Forelimb muscle (tissue), 1 donor: ENCODE measurements around the gene POC1B. TPM values are rescaled to one million over a fixed set of nuclear protein-coding genes. Genes with fewer than 3 reads are reported as not detected.
A peak's percentile ranks its signal among the peaks of the same experiment; 100 is the strongest.

ENCODE experiments used
- DNase-seq: peaks from one replicate; pipeline ENCODE4 v3.0.0-alpha.2; 2013; ENCODE audit warnings: low read depth
- polyA plus RNA-seq: library from polyadenylated mRNA; unstranded; fragments of 120-200 nt; gene quantifications from one replicate; pipeline ENCODE4 v1.2.1, GENCODE V29; 2013; ENCODE audit not compliant: insufficient read length

POC1B gene
- polyA plus RNA-seq, 1 donor = 8.5 TPM

DNA sequence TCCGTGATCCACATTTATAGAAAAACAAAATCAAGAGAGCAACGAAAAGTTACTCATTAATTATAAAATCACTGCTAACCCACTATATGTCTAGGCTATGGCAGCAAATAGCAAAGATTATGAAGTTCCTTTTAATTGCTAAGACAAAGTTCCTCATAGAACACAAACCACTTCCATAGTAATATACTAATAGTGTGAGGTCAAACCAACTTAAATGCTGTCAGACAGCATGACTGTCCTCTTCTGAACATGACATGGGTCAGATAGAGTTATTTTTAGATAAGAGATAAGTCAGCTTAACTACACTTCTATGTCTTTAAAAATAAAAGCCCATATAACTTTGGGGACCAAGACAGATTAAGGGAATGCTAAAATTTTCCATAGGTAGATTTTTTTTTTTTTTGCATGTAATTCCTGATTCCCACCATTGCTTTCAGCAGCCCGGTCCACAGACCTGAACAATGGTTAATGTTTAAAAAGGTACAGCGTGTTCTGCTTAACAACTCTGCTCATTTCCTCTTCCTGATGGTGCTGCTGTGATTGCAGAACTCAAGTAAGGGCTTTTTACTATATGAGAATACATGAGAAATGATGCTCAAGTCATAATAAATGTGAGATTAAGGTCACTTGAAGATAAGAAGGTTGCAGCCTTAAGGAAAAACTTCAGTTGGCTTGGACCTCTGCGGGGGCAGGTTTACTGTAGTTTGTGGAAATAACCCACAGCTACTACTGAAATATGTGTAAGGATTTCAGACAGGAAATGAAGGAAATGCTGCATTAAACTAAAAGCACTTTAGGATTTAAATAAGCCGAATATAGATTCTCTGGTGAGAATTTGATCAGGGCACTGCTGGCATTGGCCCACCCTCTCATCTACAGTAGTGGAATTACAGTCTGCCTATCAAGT is 135.8 kb downstream of the POC1B start:
- no peak for DNase-seq

DNA sequence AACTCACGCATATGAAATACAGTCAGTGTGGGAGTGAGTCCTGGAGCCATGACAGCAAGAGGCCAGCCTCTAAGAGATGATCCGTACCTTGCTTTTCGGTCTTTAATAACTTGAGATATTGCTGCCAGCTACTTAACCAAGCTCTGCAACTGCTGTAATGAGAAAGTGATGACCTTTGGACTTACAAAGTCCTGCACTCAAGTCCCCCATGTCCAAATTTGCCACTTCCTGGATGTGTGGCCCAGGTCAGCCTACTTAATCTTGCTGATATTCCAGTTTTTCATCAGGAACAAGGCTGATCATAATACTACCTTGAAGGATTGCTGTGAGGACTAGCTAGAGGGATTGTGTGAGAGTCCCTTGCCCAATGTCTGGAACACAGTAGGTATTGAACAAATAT is 139.7 kb downstream of the POC1B start:
- DNase-seq = no peak

DNA sequence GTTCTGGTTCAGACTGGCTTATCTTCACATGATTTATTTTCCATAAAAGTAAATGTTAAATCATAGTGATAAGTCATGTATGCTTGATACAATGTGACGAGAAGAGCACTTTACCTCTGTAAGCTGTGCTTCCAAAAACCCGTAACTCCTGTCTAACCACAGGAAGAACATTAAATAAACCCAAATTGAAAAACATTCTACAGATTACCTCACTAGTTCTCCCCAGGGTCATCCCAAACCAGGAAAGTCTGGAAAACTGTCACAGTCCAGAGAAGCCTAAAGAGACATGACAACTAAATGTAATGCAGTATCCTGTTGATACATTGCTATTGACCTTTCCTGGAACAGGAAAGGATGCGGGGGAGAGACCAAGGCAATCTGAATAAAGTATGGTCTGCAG is 141.0 kb downstream of the POC1B start:
- no peak for DNase-seq

DNA sequence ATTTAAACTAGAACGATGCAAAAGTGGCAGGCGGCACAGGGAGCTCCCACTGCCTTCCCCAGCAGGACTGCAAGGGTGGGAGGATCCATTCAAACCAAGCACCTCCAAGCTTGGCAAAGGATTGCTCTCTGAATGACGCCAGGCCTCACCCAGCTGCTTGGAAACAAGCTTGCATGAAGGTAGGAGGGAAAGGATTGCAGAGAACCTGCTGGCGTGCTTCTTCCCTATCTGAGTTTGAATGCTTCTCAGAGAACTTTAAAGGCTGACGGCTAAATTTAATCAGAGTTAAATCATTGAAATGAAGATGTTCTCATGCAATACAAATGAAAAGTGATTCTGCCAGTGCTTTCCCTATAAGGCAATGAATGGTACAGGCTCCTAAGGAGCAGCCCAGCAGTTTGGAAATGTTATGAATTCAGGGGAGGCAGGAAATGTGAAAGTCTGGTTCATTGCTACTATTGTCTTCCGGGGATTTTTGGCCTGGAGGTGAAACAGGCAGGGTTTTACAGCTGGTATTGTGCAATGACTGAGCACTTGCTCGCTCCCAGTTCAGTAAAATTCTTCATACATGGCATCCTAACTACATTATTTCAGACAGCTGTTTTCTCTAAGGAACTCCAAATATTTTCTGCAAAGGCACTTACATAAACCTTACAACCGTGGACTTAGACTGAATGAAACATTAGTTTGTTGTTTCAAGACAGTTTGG is 141.6 kb downstream of the POC1B start:
- peak; percentile 58 for DNase-seq

DNA sequence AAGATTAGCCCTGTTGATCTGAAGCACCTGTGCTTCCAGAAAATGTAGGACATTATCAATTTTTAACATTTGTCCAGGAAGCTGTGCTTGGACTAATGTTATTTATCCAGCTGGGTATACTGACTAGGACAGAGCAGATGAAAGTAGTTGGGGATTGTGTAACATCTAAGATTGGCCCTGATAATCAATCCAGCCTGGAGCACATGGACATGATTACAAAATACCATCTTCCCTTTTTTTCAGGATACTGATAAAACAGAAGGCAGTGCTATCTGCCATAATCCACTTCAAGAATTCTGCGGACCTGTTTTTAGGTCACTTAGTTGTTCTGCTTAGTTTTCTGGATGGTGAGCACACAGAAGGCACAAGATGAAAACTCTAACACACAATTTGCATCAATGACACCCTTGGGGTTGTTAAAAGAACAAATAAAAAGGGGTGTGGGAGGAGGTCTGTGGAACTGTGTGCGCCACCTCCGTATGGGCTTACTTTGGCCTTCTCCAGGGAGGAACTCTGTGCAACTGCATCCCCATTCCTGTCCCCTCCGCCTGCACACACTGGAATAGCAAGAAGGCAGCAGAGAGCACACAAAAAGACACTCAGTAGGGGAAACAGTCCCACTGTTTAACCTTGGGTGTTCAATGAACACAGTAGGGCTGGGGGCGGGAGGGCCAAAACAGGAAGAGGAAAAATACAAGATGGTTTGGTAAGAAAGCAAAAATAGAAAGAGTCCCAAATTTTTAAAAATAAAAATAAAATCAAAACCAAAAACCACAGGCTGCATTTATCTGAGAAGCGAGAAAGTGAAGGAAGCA is 142.4 kb downstream of the POC1B start:
- DNase-seq = no peak

DNA sequence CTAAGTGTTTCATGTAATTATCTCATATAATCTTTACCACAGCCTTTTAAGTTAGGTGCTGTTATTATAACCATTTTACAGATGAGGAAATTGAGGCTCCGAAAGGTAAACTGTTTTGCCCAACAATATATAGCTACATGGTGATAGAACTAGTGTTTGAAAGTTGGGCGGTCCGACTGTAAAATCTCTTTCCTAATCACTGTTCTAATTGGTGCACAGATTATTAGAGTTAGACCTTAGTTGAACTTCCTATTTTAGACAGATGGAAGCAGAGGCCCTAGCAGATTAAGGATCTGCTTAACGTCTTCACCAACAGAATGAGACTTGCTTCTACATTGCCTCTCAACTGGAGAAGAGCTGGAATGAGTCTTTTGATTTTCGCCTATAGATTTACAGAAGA is 143.5 kb downstream of the POC1B start:
- no peak for DNase-seq

DNA sequence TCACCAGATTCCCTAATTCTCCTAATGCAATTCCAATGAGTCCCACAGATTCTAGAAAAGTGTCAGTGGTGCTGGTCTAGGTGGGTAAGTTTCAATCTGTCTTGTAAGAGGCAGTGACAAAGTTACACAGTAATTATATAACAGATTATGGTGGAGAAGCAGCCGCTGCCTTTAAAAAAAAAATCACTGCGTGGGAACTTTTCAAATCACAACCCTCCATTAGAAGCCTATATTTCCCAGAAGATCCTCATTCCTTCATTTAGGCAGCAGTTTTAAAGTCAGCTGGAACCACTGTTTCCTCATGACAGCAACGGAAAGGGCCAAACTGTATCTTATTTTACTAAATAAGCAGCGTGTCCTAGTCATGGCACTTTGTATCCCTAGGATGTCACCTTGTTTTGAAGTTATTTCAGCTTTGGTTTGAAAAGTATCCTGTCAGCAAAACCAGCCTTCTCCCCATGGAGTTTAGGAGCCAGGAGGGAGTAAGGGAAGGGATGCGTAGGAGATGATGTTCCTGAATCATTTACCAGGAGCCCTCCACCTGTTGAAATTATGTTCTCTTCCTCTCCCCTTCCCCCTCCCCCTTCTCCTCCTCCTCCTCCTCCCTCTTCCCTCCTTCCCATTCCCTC is 145.9 kb downstream of the POC1B start:
- DNase-seq = no peak

DNA sequence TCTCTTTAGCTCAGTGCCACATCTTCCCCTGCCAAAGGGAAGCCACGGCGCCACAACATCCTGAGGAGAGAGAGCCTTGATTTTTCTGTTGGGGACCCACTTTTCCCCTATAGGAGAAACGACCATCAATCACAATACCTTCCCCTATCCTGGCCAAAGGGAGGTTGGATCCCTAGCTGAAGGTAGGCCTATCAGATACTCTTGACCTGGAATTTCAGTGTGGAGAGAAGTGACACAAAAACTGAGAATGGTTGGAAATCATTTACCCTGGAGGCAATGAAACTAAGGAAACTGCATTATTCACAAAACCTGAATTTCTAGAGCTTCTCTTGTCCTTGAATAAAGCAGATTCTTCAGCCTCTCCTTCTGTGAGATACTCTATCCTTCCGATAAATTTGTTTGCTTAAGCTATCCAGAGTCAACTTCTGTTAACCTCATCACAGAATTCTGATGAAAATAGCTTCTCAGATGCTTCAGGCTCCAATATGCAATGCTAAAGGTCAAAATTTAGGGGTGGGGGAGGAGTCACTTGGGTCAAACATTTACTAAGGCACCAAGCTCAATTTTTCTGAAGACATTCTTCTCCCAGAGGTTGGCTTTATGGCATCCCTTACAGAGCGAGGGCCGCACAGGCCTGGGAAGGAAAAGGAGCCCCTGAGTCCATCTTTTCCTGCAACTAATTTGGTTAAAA is 146.6 kb downstream of the POC1B start:
- DNase-seq = no peak

DNA sequence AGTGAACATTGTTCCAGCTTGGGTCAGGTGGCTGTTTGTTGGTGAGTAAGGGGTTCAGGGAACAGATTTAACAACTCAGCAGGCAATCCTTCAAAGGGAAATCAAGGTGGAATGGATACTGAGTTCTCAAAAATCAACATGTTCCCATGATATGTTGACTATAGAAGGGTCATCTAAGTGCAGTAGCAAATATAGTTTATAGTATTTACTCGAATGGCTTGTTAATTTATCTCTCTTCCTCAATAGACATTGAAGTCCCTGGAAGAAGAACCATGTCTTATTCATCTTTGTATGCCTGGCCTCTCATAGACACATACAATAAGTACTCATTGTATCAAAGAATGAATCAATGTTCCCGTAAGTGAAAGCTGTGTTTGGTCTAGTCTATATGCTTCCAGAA is 149.0 kb downstream of the POC1B start:
- no peak for DNase-seq

DNA sequence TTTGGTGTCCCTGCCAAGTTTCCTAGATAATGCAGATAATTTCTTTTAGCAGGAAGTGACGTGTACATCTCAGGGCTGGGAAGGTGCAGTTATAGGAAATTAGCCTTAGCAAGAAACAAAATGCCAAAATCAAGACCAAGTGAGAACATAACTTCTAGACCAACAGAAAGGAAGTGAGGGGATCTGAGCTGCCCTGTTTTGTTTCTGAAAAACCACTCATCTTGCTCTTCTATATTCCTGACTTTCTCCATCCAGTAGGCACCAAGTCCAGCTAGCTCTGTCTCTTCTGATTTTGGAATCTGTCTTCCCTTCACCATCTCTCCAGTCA is 149.7 kb downstream of the POC1B start:
- no peak for DNase-seq

DNA sequence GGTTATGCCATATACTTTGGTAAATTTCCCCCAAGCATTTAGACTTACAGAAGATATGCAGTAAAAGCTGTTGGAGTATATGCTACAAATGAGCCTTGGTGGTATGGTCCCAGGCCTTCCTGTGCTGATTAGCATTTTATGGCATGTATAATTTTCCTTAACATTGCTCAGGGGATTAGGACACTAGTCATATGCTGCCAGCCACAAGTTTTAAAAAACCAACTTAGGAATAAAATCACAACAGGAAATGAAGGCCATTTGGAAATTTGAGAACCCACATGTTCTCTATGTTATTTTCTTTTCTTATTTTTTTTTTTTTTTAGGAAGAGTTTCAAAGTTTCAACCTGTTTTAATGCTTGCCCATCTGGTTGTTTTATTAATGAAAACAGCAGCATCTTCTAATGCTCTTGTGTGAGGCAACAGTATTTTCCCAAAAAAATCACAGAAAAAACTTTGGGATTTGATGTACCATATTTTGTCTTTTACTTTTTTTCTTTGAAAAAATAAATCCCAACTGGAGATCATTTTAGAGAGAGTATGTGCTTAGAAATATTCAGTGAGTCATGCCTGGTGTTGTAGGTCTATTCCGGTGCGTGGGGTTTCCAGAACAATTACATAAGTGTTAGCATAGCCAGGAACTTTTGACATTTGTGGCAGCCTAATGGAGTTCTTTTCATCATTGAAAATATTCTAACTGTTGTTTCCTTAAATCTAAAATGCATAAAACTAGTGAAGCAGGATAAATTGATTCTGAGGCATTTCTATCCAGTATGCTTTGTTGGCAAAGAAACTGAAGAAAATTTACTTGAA is 151.9 kb downstream of the POC1B start:
- no peak for DNase-seq

DNA sequence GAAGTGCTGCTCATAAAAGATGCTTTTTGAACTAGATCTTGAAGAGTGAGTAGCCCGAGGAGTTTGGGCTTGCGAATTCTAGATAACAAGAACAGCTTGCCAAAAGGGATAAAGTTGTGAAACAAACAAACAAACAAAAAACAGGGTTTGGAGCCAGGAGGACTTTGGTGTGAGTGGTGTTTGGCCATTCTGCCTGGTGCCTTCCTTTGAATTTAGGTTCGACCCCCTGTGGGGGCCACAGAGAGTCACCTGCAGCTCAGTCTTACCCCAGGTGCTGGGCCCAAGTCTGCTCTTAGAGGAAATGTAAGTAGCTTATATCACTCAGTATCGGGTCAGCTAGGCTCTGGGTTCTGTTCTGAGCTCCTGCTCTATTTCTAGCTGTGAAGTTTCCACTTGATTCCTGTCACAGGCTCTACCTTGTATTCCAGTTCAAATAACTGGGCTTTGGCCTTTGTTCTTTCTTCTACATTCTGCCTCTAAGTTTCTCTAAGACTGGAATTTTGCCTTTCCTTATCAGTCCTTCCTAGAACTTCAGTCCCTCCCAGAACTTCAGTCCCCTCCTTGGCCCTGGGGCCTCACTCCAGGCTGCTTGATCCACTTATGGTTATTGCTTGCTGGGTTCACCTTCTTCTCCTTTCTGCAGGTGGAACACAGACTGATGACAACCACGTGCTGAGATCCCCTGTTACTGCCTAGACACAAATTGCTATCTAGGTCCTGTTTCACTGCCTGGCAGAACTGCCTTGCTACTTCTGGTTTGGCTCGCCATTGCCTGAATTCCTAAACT is 153.1 kb downstream of the POC1B start:
- no peak for DNase-seq

DNA sequence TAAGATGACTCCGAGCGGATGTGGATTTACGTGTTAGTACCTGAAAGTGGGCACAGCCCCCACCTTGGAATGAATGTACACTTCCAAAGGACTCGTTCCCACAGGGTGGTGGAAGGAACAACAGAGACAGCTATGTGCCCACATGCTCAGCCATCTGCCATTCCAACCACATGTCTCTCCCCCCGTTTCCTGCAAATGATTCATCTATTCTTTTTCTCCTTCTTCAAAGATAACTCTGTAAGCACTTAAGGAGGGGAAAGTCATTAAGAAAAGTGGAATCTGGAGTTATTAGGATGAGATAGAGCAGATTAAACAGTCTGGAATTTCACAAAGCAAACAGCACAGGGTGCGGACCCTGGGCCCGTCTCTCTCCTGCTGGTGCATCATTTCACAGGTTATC is 155.0 kb downstream of the POC1B start:
- DNase-seq = no peak

DNA sequence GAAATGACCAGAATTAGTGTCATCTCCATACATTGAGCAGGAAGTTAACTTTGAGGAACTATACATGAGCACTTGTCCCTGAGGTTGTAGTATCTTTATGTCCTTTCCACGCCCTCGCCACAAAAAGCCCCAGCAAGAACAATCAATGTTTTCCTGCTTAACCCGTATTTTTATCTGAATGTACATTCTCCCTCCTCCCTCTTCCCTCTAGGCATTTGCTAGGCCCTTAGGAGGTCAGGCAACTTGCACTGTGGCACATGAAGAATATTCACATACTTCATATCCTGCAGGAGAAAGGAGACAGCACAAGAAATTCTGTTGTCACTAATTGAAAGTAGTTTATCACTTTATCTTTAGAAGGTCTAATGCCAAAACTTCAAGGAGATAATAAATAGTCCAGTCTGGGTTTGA is 155.4 kb downstream of the POC1B start:
- DNase-seq = no peak

Other genes with a start within 250 kb of the POC1B start
- gene DUSP6, start 173.5 kb downstream of the POC1B start, polyA plus RNA-seq = 51.6 TPM
- gene GALNT4, start 1.3 kb downstream of the POC1B start, polyA plus RNA-seq = 2.9 TPM
- gene ATP2B1, start 182.8 kb upstream of the POC1B start, polyA plus RNA-seq = 90.5 TPM